ENCODE results near the gene ARMC6.
"Not testable (repeated sequence)": the region's sequence is repeated elsewhere in the genome, so short reads cannot be mapped to it uniquely, and the experiment has no call there.

The ARMC6 gene

DNA sequence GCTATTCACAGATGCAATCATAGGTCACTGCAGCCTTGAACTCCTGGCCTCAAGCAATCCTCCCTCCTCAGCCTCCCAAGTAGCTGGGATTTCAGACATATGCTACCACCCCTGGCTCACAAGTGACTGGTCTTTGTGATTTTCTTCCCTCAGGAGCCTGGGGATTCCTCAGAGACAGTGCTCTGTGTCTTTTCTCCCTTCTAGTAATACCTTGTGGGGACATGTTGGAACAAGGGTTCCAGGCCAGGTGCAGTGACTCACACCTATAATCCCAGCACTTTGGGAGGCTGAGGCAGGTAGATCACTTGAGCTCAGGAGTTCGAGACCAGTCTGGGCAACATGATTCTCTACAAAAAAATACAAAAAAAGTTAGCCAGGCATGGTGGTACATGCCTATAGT lies 10.0 kb upstream of the ARMC6 start:
- DNase-seq: not testable (repeated sequence)

DNA sequence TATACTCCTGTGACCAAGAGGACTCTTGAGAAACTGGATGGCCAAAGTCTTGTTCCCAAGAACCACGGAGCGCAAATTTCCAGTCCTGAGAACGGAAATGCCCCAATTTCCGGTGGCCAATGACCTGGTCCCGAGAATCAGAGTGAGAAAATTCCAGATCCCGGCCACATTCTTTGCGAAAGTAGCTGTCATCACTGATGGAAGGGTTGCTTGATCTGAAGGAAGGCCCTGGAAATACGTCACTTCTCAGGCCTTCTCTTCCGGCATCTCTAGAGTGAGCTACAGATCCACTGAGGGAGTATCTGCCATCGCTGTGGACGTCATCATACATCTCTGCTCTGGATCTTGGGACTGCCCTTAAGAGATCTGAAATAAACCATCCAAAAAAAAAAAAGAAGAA lies 7.5 kb upstream of the ARMC6 start:
- no peak for DNase-seq

DNA sequence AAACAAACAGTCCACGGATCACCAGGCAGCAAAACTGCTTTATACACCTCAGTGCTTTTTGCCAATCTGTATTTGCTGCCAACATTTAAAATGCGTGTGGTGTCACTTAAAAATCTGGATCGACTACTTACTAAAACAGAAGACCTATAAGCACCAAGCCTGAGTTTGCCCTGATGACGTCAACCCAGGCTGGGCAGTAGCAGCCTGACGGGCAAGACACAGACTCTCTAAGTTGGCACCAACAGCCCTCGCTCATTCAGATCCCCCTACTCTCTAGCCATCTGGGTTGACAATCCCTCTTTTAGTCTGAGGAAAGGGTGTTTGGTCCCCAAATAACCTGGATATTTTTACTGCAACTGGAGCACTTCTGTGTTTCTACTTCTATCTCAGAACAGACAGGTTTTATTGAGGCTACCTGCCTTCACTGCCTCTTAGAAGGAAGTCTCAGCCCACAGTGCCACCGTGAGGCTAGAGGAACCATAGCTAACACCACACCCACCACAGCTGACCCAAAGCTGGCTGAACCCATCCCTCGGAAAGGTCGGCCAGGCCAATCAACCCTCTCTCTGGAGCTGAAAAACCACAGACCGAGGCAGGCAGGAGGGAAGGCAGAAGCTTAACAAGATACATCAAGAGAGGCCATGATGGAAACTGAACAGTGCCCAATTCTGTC lies 7.0 kb upstream of the ARMC6 start:
- no peak for DNase-seq

DNA sequence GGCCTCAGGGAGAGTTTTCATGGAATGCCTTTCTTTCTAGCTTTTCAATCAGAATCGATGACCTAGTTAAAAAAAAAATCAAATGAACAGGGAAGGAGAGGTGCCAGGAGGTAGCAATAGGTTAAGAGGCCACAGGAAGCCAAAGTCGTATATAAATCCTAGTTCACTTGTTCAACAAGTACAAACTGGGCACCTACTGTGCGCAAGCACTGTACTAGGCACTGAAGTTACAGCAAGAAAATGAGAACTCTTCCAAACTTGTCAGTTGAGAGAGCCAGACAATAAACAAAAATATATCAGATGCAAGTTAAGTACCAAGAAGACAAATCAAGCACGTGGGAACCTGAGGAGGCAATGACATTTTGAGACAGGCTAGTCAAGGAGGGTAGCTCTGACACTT lies 6.2 kb upstream of the ARMC6 start:
- DNase-seq: no peak

DNA sequence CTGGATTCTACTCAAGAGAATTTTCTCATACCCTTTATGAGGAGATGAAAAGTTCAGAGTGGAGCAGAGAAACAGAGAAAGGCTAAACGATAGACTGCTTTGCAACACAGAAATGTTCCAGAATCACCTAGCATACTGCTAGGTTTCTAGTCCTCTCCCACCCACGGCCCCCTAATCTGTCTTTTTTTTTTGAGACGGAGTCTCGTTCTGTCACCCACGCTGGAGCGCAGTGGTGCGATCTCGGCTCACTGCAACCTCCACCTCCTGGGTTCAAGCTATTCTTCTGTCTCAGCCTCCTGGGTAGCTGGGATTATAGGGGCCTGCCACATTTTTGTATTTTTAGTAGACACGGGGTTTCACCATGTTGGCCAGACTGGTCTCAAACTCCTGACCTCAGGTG lies 4.9 kb upstream of the ARMC6 start:
- no peak for DNase-seq

DNA sequence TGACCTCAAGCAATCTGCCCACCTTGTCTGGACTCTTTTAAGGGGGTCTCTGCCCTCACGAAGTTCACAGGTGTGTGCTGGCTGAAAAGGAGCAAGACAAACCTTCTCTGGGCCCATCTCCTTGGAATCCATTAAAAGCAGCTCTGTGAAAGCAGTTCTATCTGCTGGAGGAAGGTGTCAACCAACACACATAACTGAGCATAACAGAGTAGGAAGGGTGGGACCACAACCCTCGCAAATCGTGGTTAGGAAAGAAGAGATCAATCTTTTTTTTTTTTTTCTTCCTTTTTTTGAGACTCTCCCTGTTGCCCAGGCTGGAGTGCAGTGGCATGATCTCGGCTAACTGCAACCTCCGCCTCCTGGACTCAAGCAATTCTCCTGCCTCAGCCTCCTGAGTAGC lies 1.5 kb upstream of the ARMC6 start:
- DNase-seq: no peak

DNA sequence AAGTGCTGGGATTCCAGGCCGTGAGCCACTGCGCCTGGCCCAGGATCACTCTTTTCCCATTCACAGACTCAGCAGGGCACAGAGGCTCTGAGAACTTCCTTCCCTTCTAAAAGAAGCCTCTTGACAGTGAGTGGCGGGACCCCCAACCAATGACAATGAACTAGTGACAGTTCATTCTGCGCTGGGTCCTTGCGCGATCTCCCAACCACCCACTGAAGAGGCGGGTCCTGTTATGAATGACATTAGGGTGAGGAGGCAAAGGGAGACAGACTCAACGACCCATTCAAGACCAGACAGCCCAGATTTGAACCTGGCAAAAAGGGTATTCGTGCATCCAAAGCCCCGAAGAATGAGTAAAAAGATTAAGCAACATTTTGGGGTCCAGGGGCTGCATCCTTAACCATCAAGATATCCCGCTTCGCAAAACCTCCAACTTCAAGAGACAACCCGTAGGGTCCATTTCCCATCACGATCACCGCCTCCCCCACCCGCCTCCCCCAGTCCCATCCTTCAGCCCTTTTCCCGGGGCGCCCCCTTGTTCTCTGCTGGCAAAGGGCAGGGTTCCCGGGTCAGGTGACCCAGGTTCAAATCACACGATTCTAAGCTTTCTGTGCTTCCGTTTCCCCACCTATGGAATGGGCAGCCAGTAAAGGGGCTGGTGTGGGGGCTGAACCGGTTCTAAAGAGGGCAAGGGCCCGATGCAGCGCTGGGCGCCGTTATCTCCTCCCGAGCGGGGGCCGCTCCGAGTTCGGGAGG lies 805 bp upstream of the ARMC6 start:
- peak; percentile 86 for DNase-seq

DNA sequence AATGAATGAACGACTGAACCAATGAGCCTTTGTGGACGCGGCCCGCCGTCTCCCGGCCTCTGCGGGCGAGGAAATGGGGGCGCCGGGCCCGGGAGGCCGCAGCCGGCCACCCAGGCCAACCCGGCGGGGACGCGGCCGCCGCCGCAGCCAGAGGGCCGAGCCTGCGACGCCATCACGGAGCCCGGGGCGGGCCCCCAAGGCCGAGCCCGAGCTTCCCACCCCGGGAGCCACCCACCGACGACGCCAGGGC lies 302 bp upstream of the ARMC6 start:
- no peak for DNase-seq

DNA sequence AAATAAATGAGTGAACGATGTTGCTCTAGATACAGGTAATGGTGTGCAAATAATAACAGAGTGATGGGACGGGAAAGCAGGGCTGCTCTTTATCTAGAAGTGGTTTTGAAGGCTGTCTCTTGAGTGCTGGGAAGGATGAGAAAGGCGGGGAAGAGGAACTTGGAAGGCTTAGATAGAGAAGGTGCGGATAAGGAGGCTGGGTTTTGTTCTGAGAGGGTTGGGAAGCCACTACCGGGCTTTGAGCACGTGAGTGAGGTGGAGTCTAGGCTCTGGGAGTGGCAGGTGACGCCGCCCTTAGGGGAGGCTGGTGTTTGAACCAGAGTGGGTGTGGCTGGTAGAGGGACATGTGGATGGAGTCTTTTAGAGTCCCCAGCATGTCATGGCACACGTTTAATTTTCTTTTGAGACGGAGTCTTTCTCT lies 811 bp downstream of the ARMC6 start:
- DNase-seq: peak; percentile 79

DNA sequence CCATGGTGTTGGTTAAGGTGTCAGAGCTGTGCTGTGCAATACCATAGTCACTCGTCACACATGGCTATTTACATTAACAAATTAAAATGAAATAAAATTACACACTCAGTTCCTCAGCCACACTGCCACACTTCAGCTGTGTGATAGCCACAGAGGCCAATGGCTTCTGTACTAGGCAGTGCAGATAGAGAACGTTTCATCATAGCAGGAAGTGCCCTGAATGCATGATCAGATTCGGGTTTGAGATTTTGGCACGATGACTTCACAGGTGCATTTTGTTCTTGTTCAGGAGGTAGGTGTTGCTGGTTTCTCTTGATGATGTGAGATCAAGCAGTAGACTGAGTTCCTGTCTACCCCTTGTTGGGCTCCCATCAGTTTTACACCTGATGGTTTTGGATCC lies 6.5 kb downstream of the ARMC6 start:
- no peak for DNase-seq

DNA sequence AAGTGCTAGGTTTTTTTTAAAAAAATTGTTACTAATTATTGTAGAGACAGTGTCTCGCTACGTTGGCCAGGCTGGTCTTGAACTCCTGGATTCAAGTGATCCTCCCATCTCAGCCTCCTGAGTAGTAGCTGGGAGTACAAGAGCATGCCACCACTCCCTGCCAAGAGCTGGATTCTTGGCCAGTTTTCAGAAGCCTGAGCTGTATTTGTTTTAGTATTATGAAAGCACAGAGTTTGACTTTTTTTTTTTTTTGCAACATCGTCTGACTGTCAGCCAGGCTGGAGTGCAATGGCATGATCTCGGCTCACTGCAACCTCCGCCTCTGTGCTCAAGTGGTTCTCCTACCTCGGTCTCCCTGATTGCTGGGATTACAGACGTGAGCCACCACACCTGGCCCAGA lies 7.0 kb downstream of the ARMC6 start:
- no peak for DNase-seq

DNA sequence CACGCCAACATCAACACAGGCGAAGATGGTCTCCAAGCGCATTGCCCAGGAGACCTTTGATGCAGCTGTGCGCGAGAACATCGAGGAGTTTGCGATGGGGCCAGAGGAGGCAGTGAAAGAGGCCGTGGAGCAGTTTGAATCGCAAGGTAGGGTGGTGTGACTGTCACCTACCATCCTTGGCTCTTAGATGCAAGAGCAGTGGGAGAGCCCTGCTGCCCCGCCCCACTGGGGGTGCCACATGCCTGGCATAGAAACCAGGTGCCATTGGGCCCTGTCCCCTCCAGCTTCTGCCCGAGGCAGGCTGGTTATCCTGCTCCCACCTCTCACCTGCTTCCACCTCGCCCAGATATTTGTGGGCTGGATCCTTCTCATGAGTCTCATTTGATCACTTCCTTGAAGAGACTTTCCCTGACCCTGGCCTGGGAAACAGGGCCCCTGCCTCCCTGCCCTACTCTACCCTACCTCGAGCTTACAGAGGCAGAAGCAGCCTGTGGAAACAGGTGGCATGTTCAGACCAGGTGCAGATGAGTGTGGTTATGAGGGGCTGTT lies 9.4 kb downstream of the ARMC6 start:
- DNase-seq: no peak

DNA sequence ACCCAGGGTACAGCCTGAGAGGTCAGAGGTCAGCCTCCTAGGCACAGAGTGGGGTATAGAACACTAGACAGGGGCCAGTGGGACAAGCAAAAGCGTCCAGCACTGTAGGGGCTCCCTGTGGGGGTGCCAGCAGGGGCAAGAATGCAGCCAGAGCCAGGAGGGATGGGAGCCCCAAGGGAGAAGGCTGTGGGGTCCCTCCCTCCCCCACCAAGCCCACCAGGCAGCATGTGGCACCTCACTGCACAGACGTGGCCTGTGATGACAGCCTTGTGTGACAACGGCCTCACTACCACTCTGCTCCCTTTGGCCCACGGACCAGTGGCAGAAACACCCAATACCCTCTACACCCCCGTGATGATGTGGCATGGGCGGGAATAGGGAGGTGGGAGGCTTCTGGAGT lies 10.1 kb downstream of the ARMC6 start:
- DNase-seq: no peak

DNA sequence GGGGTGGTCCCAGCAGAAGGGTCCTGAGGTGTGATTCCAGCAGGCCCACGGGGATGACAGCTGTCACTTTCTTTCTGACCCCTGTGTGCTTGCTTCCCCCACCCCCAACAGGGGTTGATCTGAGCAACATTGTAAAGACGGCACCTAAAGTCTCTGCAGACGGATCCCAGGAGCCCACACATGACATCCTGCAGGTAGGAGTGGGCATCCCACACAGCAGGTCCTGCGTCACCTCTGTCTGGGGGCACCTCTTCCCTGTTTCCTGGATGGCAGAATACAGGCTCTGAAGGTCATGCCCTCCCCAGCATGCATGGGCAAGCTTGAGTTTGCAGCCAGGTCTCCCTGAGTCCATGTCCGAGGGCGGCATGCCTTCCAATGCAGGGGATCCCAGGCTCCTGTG lies 10.5 kb downstream of the ARMC6 start:
- DNase-seq: no peak

DNA sequence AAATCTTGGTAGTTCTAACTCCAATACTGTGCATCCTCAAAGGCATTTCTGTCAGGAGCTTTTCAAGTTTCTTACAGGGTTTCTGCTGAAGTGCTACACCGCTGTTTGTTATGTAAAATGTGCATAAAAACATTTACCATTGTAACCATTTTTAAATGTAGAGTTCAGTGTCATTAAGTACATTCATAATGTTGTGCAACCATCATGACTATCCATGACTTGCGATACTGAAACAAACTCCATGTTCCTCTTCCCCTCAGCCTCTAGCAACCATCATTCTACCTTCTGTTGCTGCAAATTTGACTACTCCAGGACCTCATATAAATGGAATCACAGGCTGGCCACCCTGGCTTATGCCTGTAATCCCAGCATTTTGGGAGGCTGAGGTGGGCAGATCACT lies 16.0 kb downstream of the ARMC6 start:
- DNase-seq: no peak

DNA sequence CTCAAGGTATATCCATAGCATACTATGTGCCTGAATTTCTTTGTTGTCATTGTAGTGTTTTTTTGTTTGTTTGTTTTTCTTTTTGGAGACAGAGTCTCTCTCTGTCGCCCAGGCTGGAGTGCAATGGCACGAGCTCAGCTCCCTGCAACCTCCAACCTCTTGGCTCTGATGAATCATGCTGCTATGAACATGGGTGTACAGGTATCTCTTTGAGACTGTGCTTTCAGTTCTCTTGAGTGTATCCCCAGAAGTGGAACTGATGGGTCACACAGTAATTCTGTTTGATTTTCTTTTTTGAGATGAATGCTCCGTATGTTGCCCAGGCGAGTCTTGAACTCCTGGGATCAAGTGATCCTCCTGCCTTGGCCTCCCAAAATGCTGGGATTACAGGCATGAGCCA lies 16.7 kb downstream of the ARMC6 start:
- no peak for DNase-seq

DNA sequence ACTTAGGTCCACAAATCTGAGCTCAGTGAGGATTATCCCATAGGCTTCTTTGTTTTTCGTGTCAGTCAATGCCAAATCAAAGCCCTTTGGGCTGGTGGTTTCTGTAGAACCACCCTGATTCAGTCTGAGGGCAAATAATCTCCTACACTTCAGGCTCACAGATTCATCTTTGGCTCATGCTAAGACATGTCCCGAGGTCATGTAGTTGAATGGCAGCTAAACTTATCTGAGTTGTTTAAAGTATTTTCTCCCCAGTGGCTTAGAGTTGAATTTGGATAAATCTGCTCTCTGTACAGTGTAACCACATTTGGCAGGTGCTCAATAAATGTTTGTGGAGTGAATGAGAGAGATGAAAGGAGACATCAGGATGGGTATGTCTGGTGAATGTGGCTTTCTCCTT lies 17.3 kb downstream of the ARMC6 start:
- DNase-seq: no peak

DNA sequence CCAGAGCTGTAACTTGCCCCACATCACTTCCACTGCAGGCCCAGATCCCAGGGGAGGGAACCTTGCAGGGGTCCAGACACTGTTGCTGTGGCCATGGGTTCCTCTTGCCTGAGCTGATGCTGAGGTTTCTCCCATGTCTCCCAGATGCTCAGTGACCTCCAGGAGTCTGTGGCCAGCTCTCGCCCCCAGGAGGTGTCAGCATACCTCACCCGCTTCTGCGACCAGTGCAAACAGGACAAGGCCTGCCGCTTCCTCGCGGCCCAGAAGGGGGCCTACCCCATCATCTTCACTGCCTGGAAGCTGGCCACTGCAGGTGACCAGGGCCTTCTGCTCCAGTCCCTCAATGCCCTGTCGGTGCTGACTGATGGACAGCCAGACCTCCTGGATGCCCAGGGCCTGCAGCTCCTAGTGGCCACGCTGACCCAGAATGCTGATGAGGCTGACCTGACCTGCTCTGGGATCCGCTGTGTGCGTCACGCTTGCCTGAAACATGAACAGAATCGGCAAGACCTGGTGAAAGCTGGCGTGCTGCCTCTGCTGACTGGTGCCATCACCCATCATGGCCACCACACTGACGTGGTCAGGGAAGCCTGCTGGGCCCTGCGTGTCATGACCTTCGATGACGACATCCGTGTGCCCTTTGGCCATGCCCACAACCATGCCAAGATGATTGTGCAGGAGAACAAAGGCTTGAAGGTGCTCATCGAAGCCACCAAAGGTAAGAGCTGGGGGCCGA lies 18.2 kb downstream of the ARMC6 start:
- DNase-seq: no peak

DNA sequence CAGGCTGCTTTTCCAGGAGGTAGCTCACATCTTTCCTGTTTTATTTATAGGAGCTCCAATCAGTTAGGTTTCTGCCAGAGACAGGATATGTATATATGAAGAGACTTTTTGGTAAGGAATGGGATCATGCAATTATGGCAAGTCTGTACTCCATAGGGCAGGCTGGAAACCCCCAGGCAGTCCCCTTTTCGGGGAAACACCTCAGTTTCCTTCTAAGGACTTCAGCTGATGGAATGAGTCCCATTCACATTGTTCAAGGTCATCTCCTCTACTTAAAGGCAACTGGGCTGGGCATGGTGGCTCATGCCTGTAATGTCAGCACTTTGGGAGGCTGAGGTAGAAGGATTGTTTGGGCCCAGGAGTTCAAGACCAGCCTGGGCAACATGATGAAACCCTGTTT lies 19.5 kb downstream of the ARMC6 start:
- no peak for DNase-seq

DNA sequence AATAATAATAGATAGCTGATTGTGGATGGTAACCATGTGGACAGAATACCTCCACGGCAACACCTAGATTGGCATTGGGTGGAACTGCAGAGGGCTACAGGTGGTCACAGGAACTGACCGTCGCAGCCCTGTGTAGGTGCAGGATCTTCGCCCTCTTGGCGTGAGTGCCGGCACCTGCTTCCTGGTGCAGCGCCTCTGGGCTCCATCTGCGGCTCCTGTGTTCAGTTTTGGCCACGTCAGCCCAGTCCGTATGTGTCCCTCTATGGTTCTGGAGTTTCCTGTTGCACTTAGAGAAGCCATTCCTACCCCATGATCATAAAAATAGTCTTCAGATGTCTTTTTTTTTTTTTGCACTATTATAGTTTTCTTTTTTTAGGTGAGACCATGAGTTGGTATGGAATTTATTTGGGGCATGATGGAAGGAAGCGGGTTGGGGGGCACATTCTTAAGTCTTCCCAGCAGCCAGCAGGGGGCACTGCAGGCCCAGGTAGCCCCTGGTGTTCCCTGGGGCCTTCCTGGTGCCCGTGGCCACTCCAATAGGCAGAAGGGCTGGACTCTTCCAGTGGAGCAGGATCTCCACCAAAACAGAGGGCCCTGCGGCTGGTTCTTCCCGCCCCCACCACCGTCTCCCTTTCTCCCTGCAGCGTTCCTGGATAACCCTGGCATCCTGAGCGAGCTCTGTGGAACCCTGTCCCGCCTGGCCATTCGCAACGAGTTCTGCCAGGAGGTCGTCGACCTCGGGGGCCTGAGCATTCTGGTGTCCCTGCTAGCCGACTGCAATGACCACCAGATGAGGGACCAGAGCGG lies 20.3 kb downstream of the ARMC6 start:
- DNase-seq: peak; percentile 57

DNA sequence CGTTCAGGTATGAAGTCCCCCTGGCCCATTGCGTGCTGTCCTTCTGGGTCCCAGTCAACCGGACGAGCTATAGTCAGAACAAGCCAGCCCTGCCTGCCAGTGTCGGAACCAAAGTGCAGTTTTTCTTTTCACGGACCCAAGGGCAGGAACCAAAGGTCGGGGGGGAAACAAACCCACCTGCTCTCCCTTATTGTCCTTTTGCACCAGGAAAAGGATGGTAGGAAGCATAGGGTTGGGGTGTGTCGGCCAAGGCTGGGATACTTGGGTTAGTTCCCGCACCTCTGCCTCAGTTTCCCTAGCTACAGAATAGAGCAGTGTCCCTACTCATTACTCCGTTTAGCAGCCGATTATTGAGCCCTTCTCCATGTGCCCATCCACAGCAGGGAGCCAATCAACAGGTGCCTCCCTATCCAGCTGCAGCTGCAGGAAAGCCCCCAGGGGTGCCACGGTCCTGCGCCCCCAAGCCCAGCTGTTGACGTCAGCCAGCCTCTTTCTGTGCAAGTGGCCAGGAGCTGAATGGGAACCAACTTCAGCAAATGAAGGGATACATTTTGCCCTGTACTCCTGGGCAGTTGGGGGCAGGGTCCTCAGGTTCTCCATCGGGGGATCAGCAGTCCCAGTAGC lies 21.0 kb downstream of the ARMC6 start:
- no peak for DNase-seq

DNA sequence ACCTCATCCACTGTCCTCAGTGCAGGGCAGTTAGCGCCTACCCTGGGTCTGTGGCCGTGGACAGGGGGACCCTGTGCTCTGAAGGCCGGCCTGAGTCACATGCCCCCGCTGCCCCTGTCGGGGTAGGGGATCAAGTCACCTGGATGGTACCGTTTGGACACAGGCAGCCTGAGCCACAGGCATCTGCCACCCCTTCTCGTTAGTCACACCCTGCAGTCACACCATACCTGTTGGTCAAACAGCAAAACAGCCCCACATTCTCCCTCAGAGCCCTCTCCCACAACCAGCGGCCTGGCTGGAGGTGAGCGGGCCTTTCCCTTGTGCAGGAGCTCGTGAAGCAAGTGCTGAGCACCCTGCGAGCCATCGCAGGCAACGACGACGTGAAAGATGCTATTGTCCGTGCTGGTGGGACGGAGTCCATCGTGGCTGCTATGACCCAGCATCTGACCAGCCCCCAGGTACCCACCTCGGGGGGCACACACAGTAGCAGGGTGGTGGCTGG lies 21.6 kb downstream of the ARMC6 start:
- no peak for DNase-seq

DNA sequence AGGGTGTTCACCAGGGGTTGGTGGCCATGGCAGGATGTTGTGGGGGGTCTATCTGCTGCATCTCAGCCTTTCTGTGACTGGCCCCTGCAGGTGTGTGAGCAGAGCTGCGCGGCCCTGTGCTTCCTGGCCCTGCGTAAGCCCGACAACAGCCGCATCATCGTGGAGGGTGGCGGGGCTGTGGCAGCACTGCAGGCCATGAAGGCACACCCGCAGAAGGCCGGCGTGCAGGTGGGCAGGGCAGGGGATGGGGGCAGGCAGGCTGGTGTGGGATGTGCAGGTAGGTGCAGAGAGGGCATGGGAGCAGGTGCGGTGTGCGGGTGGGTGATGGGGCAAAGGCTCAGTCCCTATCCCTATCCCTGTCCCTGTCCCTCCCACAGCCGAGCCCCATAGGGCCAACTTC lies 22.3 kb downstream of the ARMC6 start:
- DNase-seq: no peak
